ENCODE data around the gene OR2T6. TPM values are rescaled to one million over a fixed set of nuclear protein-coding genes. Genes with fewer than 3 reads are reported as not detected.

The OR2T6 gene
- total and polyA plus RNA-seq, 2 donors (not counting 3 experiments of a cell fraction or from before 2014, with no cell fraction given) = not detected

GRCh38 chr1:248376916-248377315, 1.4 kb downstream of the OR2T6 start:
- BruUV-seq (replicated peaks) = no TSS peak
- no peaks in the 10 kb centered on the region for H3K9me1 ChIP-seq (replicated peaks; ENCODE audit: control insufficient read depth, extremely low read depth, insufficient read depth, low read length)
- CTCF ChIA-PET = no interaction called here

More at GRCh38 chr1:248376916-248377315, 1.4 kb downstream of the OR2T6 start:
- no peaks in the 10 kb centered on the region for H3K36me3 ChIP-seq (ENCODE audit: control insufficient read depth in 2 of 2, extremely low read depth in 1 of 2, insufficient read depth in 2 of 2, low read length in 2 of 2)
- POLR2A ChIA-PET = no interaction called here
- no peaks in the 10 kb centered on the region for H3K4me1 ChIP-seq (ENCODE audit: control insufficient read depth, extremely low read depth, insufficient read depth, low read length)
- no peaks in the 10 kb centered on the region for H3K79me2 ChIP-seq (ENCODE audit: control insufficient read depth, insufficient read depth, low read length)
- dilution Hi-C loops (cut with MboI; ENCODE audit: extremely low pct_ligation_motif_present, low sequenced_read_pairs) = no loop called here
- no peak for TF ChIP-seq FOS (IDR thresholded peaks at IDR 0.05; ENCODE audit: borderline replicate concordance, insufficient read depth, low read length)
- TF ChIP-seq GATA2 (IDR thresholded peaks at IDR 0.05; ENCODE audit: insufficient read depth, insufficient read length, low read depth, low read length) = no peak
- TF ChIP-seq MAX (IDR thresholded peaks at IDR 0.05; ENCODE audit: insufficient read depth, insufficient read length) = no peak
- TF ChIP-seq EZH2 (IDR thresholded peaks at IDR 0.05; ENCODE audit: borderline replicate concordance, low read depth, low read length, severe bottlenecking) = no peak
- TF ChIP-seq POLR2A (IDR thresholded peaks at IDR 0.05; ENCODE audit: low read depth, low read length) = no peak
- TF ChIP-seq, protein P1, sequence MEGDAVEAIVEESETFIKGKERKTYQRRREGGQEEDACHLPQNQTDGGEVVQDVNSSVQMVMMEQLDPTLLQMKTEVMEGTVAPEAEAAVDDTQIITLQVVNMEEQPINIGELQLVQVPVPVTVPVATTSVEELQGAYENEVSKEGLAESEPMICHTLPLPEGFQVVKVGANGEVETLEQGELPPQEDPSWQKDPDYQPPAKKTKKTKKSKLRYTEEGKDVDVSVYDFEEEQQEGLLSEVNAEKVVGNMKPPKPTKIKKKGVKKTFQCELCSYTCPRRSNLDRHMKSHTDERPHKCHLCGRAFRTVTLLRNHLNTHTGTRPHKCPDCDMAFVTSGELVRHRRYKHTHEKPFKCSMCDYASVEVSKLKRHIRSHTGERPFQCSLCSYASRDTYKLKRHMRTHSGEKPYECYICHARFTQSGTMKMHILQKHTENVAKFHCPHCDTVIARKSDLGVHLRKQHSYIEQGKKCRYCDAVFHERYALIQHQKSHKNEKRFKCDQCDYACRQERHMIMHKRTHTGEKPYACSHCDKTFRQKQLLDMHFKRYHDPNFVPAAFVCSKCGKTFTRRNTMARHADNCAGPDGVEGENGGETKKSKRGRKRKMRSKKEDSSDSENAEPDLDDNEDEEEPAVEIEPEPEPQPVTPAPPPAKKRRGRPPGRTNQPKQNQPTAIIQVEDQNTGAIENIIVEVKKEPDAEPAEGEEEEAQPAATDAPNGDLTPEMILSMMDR (IDR thresholded peaks at IDR 0.05; ENCODE audit: extremely low read depth in 1 of 2, insufficient read depth in 1 of 2, low read depth in 1 of 2, low read length in 2 of 2) = no peak
- TF ChIP-seq JUN (IDR thresholded peaks at IDR 0.05; ENCODE audit: borderline replicate concordance, insufficient read depth, insufficient read length, low read depth) = no peak
- no peak for TF ChIP-seq POLR2AphosphoS5 (IDR thresholded peaks at IDR 0.05; ENCODE audit: insufficient read depth, low read depth, low read length)
- no peak for TF ChIP-seq MYC (IDR thresholded peaks at IDR 0.05; ENCODE audit: low read depth, low read length)
- H3K4me3 ChIP-seq (replicated peaks in 1 of 3; ENCODE audit: insufficient read depth in 1 of 3, low read depth in 1 of 3, low read length in 3 of 3) = no peak overlapping the region
- no peak for DNase-seq (ENCODE audit: low read depth, low spot score)
- no peak overlapping the region for H2AFZ ChIP-seq (ENCODE audit: low read depth, low read length)
- H4K20me1 ChIP-seq (replicated peaks; ENCODE audit: control insufficient read depth, extremely low read depth, insufficient read depth, low read length) = no peaks in the 10 kb centered on the region
- H3K27me3 ChIP-seq (ENCODE audit: control insufficient read depth in 2 of 2, insufficient read depth in 2 of 2, low read length in 2 of 2) = no peaks in the 10 kb centered on the region
- no peak overlapping the region for H3K27ac ChIP-seq (ENCODE audit: insufficient read depth, low read depth, low read length)
- FAIRE-seq = no peak
- H3K4me2 ChIP-seq (ENCODE audit: insufficient read depth, low read length) = no peak overlapping the region
- no peaks in the 10 kb centered on the region for H3K9me3 ChIP-seq (replicated peaks; ENCODE audit: control insufficient read depth, insufficient read depth, low read length)
- intact Hi-C loops (cut with micrococcal nuclease) = no loop called here
- H3K9ac ChIP-seq (replicated peaks; ENCODE audit: extremely low read depth, insufficient read depth, low read length) = no peak overlapping the region

Data from endothelial cell of umbilical vein (primary cell).